ENCODE measurements around the gene MPG. TPM values are rescaled to one million over a fixed set of nuclear protein-coding genes. Genes with fewer than 3 reads are reported as not detected.

The MPG gene
- total and polyA plus RNA-seq, 2 of the 8 experiments (the other 6 are each of a cell fraction or from before 2014, with no cell fraction given) = 37.6 to 83.7 TPM

DNA sequence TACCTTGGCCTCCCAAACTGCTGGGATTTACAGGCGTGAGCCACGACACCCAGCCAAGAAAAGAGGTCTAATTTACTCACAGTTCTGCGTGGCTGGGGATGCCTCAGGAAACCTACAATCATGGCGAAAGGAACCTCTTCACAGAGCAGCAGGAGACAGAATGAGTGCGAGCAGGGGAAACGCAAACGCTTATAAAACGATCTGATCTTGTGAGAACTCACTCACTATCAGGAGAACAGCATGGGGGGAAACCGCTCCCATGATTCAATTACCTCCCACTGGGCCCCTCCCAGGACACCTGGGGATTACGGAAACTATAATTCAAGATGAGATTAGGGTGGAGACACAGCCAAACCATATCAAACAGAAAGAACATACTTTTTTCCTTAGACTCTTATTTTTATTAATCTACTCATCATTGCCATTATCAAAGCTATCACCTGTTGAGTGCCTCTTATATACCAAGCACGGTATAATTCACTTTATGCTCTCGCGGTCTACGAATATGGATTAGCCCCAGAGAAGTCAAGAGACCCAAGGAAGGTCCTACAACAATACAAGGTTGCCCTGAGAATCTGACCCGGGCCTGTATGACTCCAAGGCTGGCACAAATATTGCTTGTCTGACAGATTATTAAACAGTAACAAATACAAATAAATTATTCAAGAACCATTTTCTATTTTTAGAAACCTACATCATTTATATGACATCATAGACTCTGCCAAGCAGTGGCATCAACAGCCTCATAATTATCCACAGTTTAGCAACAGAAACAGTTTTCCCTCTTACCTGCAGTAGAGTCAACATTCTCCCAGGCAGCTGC, 27.0 kb upstream of the MPG start:
- TF ChIP-seq SIRT6 (IDR thresholded peaks at IDR 0.05; ENCODE audit: low read length) = no peak
- no peak for TF ChIP-seq CREB1 (IDR thresholded peaks at IDR 0.05)
- no peak for TF ChIP-seq ASH2L (IDR thresholded peaks at IDR 0.05; ENCODE audit: low read length)
- TF ChIP-seq RXRA (IDR thresholded peaks at IDR 0.05; ENCODE audit: insufficient read depth, low read depth, low read length) = no peak
- TF ChIP-seq JUN (IDR thresholded peaks at IDR 0.05; ENCODE audit: low read depth, low read length) = no peak
- no peak for TF ChIP-seq SP2 (IDR thresholded peaks at IDR 0.05; ENCODE audit: low read length)
- TF ChIP-seq KDM5A (IDR thresholded peaks at IDR 0.05; ENCODE audit: low read length) = no peak
- TF ChIP-seq RNF2 (IDR thresholded peaks at IDR 0.05; ENCODE audit: borderline replicate concordance, low read depth, low read length, missing control alignments, poor library complexity, severe bottlenecking) = no peak
- TF ChIP-seq MAFK (IDR thresholded peaks at IDR 0.05; ENCODE audit: low read depth, low read length) = no peak
- no peak for TF ChIP-seq RAD21 (IDR thresholded peaks at IDR 0.05 in 1 of 2, conservative IDR thresholded peaks at IDR 0.05 in 1 of 2; ENCODE audit: low read depth in 2 of 2, low read length in 2 of 2)
- no peak for TF ChIP-seq RBBP5 (IDR thresholded peaks at IDR 0.05; ENCODE audit: borderline replicate concordance, low read depth, low read length)
- TF ChIP-seq CBX5 (IDR thresholded peaks at IDR 0.05; ENCODE audit: low read depth, low read length) = no peak
- H2BK20ac ChIP-seq (ENCODE audit: low read length) = no peak overlapping the region
- no peak overlapping the region for H3K4ac ChIP-seq (replicated peaks; ENCODE audit: insufficient read length, low read depth, low read length)
- no peak overlapping the region for H4K8ac ChIP-seq (ENCODE audit: extremely low read depth, insufficient read depth, low read length)
- no peak overlapping the region for H3K27ac ChIP-seq (ENCODE audit: low read depth, low read length)
- no peak overlapping the region for H4K91ac ChIP-seq (replicated peaks; ENCODE audit: insufficient read length, low read length)
- no peak overlapping the region for H3K23ac ChIP-seq (ENCODE audit: insufficient read length)
- DNase-seq (ENCODE audit: low read depth in 1 of 2, low spot score in 2 of 2) (no peak), FAIRE-seq (no peak)
- no peaks in the 10 kb centered on the region for H3K4me1 ChIP-seq (replicated peaks in 1 of 4; ENCODE audit: control insufficient read depth in 3 of 4, insufficient read depth in 4 of 4, low read length in 3 of 4)
- no peak overlapping the region for H2BK5ac ChIP-seq (ENCODE audit: low read depth, low read length)
- H3K4me2 ChIP-seq (ENCODE audit: insufficient read depth in 1 of 2, low read depth in 2 of 2, low read length in 2 of 2) = peak overlapping the region; percentile 18 to 31; a peak in 1 of 4 replicates
- H4K5ac ChIP-seq (ENCODE audit: insufficient read length, low read depth, low read length) = no peak overlapping the region
- 85% methylated on average over 15 of the region's 15 CpGs; no CpG with 5 or more reads in 1 of the 2 experiments for WGBS, 2 experiments (ENCODE audit: extremely low coverage in 1 of 2, insufficient coverage in 1 of 2, insufficient read length in 1 of 2, insufficient replicate concordance in 2 of 2, low coverage in 1 of 2, low lambda C conversion rate in 2 of 2, missing lambda C conversion rate in 1 of 2)
- no peak overlapping the region for H2AK5ac ChIP-seq (ENCODE audit: low read depth, low read length)
- CTCF ChIA-PET (ENCODE audit: partially characterized antibody) = interaction anchor here (2.5 kb wide), 1 partner anchor 15 kb away, joined by 7 read pairs; no protein-coding TSS in a partner anchor
- no peak overlapping the region for H2BK120ac ChIP-seq (replicated peaks; ENCODE audit: low read depth, low read length)
- POLR2A ChIA-PET (ENCODE audit: partially characterized antibody) = interaction anchor here (0.6 to 1.0 kb wide), 2 partner anchors 10 to 12 kb away, joined by 3 read pairs; no protein-coding TSS in a partner anchor
- no peaks in the 10 kb centered on the region for H3K9me3 ChIP-seq (ENCODE audit: insufficient read depth in 2 of 2, low read depth in 1 of 2, low read length in 1 of 2)
- no peaks in the 10 kb centered on the region for H3K27me3 ChIP-seq (replicated peaks in 1 of 4; ENCODE audit: control insufficient read depth in 3 of 4, extremely low read depth in 1 of 4, insufficient read depth in 3 of 4, low read length in 3 of 4)
- H3K79me1 ChIP-seq (ENCODE audit: low read depth, low read length) = peaks cover 3% of the 10 kb centered on the region
- H3K4me3 ChIP-seq (ENCODE audit: extremely low read depth in 1 of 4, insufficient read depth in 2 of 4, low read depth in 3 of 4, low read length in 4 of 4) = no peak overlapping the region
- H2AFZ ChIP-seq (ENCODE audit: low read length) = no peak overlapping the region
- H4K20me1 ChIP-seq (replicated peaks in 1 of 2; ENCODE audit: control insufficient read depth in 1 of 2, insufficient read depth in 2 of 2, low read length in 2 of 2) = peaks cover 0 to 13% of the 10 kb centered on the region in 2 experiments
- H2BK15ac ChIP-seq (ENCODE audit: low read length) = no peak overlapping the region
- H3K14ac ChIP-seq (ENCODE audit: insufficient read length) = no peak overlapping the region
- H3K36me3 ChIP-seq (ENCODE audit: control insufficient read depth in 2 of 4, insufficient read depth in 4 of 4, low read length in 3 of 4) = peaks cover 13 to 44% (median 27%) of the 10 kb centered on the region in 4 experiments; a peak in 7 of 8 replicates
- no peak overlapping the region for H3K56ac ChIP-seq (replicated peaks; ENCODE audit: insufficient read length, low read depth, low read length)
- peaks cover 3 to 35% of the 10 kb centered on the region in 2 experiments; a peak in 2 of 4 replicates for H3K79me2 ChIP-seq (ENCODE audit: control insufficient read depth in 1 of 2, insufficient read depth in 2 of 2, low read length in 2 of 2)
- peaks cover 5% of the 10 kb centered on the region; the same call in 1 of the 2 replicates for H3K23me2 ChIP-seq (ENCODE audit: low read depth, low read length)
- H2BK12ac ChIP-seq (ENCODE audit: low read depth, low read length) = no peak overlapping the region
- no peak overlapping the region for H3K9ac ChIP-seq (replicated peaks in 1 of 4; ENCODE audit: extremely low read depth in 1 of 4, low read depth in 3 of 4, low read length in 3 of 4)
- no peak overlapping the region for H3K18ac ChIP-seq (ENCODE audit: extremely low read depth, low read length)

Measured in H1 (cell line).